DND-41 (cell line): ENCODE data around the gene PPARA.

Source experiments
- ATAC-seq: fragments of 200-7000 bp; cut with Tn5 transposase; 3 replicates; pipeline ENCODE4 v1.9.1; 2021; ENCODE audit warnings: low read depth; ENCODE audit not compliant: insufficient read depth
- DNase-seq: peaks from one replicate; pipeline ENCODE4 v3.0.0-alpha.2; 2020
- H2AFZ ChIP-seq: 2 replicates; pipeline ENCODE4 v1.6.0; 2012; ENCODE audit warnings: low read depth, low read length
- H3K27ac ChIP-seq: 2 replicates; pipeline ENCODE4 v1.5.1; 2012; ENCODE audit warnings: low read length, inconsistent platforms
- H3K27me3 ChIP-seq: fragments of 200-600 bp; sonication (generic); 2 replicates; pipeline ENCODE4 v1.6.0; 2012; ENCODE audit warnings: low read length, mild to moderate bottlenecking, inconsistent platforms; ENCODE audit not compliant: insufficient read depth, poor library complexity
- H3K36me3 ChIP-seq: 2 replicates; pipeline ENCODE4 v1.5.1; 2012; ENCODE audit warnings: low read length, inconsistent platforms; ENCODE audit not compliant: insufficient read depth
- H3K4me1 ChIP-seq: 2 replicates; pipeline ENCODE4 v1.5.1; 2012; ENCODE audit warnings: mild to moderate bottlenecking, low read length; ENCODE audit not compliant: insufficient read depth
- H3K4me2 ChIP-seq: 2 replicates; pipeline ENCODE4 v1.6.0; 2012; ENCODE audit warnings: mild to moderate bottlenecking, moderate library complexity, low read length, inconsistent platforms; ENCODE audit not compliant: insufficient read depth
- H3K4me3 ChIP-seq, 2 experiments: fragments of 200-600 bp in 1 of 2; shearing (Covaris generic) in 1 of 2; 2 replicates each; pipeline ENCODE4 v1.5.1; 2012 to 2016; ENCODE audit warnings: inconsistent platforms in 2 of 2, low read length in 2 of 2, mild to moderate bottlenecking in 2 of 2, low read depth in 1 of 2, moderate library complexity in 1 of 2
- H3K79me2 ChIP-seq: 2 replicates; pipeline ENCODE4 v1.6.0; 2012; ENCODE audit warnings: low read length, inconsistent platforms; ENCODE audit not compliant: insufficient read depth
- H3K9ac ChIP-seq: 2 replicates; pipeline ENCODE4 v1.6.0; 2012; ENCODE audit warnings: low read depth, mild to moderate bottlenecking, inconsistent platforms, low read length, moderate library complexity
- H3K9me3 ChIP-seq: 2 replicates; pipeline ENCODE4 v1.5.1; 2012; ENCODE audit warnings: low read length, moderate library complexity, mild to moderate bottlenecking, inconsistent platforms; ENCODE audit not compliant: insufficient read depth, severe bottlenecking
- H4K20me1 ChIP-seq: 2 replicates; pipeline ENCODE4 v1.6.0; 2012; ENCODE audit warnings: low read length; ENCODE audit not compliant: insufficient read depth
- EZH2 ChIP-seq: IDR thresholded peaks from 3 replicates; pipeline ENCODE4 v1.6.1; 2012; ENCODE audit warnings: borderline replicate concordance, low read depth, mild to moderate bottlenecking, moderate library complexity, low read length, inconsistent platforms; ENCODE audit not compliant: severe bottlenecking
- TF ChIP-seq, protein P1 (sequence below): IDR thresholded peaks from 2 replicates; pipeline ENCODE4 v1.5.1; 2012; ENCODE audit warnings: borderline replicate concordance, low read length, moderate library complexity, mild to moderate bottlenecking; ENCODE audit not compliant: poor library complexity, severe bottlenecking; ENCODE audit errors: extremely low read depth

PPARA gene

DNA sequence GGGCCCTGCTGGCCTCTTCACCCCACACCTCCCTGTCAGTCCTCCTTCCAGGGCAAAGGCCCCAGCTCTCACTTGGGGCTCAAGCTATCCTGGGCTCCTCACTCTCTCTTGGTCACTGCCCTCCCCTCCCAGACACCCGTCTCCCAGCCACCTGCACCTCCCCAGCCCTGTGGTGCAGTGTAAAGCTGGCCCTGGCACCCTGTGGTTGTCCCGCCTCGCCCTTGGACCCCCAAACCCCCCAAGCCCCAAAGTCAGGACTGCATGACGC is 16.8 kb upstream of the PPARA start:
- H3K27ac ChIP-seq: no peak overlapping the region
- no peaks in the 10 kb centered on the region for H3K9me3 ChIP-seq
- no peak for ATAC-seq
- no peaks in the 10 kb centered on the region for H3K36me3 ChIP-seq
- no peaks in the 10 kb centered on the region for H4K20me1 ChIP-seq
- no peaks in the 10 kb centered on the region for H3K4me1 ChIP-seq
- TF ChIP-seq, protein P1, sequence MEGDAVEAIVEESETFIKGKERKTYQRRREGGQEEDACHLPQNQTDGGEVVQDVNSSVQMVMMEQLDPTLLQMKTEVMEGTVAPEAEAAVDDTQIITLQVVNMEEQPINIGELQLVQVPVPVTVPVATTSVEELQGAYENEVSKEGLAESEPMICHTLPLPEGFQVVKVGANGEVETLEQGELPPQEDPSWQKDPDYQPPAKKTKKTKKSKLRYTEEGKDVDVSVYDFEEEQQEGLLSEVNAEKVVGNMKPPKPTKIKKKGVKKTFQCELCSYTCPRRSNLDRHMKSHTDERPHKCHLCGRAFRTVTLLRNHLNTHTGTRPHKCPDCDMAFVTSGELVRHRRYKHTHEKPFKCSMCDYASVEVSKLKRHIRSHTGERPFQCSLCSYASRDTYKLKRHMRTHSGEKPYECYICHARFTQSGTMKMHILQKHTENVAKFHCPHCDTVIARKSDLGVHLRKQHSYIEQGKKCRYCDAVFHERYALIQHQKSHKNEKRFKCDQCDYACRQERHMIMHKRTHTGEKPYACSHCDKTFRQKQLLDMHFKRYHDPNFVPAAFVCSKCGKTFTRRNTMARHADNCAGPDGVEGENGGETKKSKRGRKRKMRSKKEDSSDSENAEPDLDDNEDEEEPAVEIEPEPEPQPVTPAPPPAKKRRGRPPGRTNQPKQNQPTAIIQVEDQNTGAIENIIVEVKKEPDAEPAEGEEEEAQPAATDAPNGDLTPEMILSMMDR: no peak
- no peak for TF ChIP-seq EZH2
- no peaks in the 10 kb centered on the region for H3K79me2 ChIP-seq
- no peak overlapping the region for H3K9ac ChIP-seq
- no peak for DNase-seq
- no peaks in the 10 kb centered on the region for H3K27me3 ChIP-seq
- H3K4me3 ChIP-seq: no peak overlapping the region
- no peak overlapping the region for H3K4me2 ChIP-seq
- H2AFZ ChIP-seq: no peak overlapping the region

DNA sequence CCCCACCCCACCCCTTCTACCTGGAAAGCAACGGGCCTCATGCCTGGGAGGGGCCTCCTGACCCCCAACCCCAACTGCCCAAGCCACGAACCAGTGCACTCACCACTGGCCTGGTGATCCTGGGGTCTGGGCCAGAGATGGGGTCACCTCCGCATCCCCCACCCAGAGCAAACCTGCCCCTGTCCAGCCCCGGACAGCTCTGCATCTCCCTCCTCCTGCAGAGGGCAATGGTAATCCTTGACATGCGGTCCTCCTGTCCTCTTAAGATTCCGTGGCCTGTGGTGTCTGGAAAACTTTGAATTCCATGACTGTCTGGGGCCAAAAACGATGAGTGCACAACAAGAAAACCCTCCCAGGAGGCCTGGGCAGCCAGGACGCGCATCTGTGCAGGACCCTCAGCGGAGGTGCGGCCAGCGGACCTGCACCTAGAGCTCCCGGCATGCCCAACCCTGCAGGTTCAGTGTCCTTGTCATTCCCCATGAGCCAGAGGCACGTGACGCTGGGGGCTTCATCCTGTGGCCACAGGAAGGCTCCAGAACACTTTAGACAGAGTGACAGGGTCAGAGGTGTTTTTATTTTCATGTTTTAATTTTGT is 16.1 kb upstream of the PPARA start:
- TF ChIP-seq, protein P1: no peak
- no peak for TF ChIP-seq EZH2
- Histone ChIP-seq H3K4me2 (no peak overlapping the region), H3K4me1 (no peaks in the 10 kb centered on the region), H3K9me3 (no peaks in the 10 kb centered on the region), H2AFZ (no peak overlapping the region), H3K9ac (no peak overlapping the region), H3K27ac (no peak overlapping the region), H3K27me3 (no peaks in the 10 kb centered on the region), H3K36me3 (no peaks in the 10 kb centered on the region), H3K4me3 (no peak overlapping the region), H4K20me1 (no peaks in the 10 kb centered on the region), H3K79me2 (no peaks in the 10 kb centered on the region)
- DNase-seq: no peak
- no peak for ATAC-seq

DNA sequence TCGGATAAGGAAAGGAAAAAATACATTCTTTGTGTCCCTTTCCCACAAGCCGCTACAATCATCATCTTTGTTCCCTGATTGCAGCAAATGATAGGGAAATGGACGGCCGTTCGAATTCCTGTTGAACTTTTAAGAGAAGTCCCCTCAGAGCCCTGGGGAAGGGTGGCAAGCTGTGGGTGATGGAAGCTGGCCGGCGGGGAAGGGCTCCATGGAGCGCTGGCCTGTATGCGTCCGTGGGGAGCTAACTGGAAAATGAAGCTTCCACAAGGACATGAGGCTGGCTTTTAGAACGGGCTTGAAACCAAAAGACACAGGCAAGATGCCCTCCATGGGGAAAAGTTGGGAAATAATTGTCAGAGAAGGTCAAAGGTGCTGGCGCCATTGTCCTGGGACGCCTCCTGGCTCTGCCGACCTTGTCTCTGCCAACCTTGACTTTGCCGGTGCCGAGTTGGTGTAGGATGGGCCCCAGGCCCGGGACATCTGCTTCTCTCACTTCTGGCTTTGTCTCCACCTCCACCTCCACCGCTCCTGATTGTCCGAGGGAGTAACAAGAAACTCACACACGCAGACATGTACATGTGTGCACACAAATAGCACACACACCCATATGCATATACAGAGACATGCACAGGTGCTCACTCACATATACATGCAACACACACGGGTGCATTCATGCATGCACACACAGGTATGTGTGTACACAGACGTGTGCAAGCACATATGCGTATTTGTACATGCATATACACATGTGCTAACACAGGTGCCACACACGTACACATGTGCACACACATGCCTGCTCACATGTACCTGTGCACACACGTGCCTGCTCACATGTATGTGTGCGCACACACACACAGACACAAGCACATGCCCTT is 14.5 kb upstream of the PPARA start:
- no peak overlapping the region for H3K4me3 ChIP-seq
- ATAC-seq (no peak), DNase-seq (no peak)
- no peak overlapping the region for H3K9ac ChIP-seq
- H2AFZ ChIP-seq: no peak overlapping the region
- TF ChIP-seq EZH2: no peak
- TF ChIP-seq, protein P1: no peak
- H3K27ac ChIP-seq: no peak overlapping the region
- H3K27me3 ChIP-seq: no peaks in the 10 kb centered on the region
- H3K9me3 ChIP-seq: no peaks in the 10 kb centered on the region
- no peaks in the 10 kb centered on the region for H3K79me2 ChIP-seq
- H3K4me1 ChIP-seq: no peaks in the 10 kb centered on the region
- no peak overlapping the region for H3K4me2 ChIP-seq
- no peaks in the 10 kb centered on the region for H4K20me1 ChIP-seq
- no peaks in the 10 kb centered on the region for H3K36me3 ChIP-seq
